Psoas muscle (tissue), 8 donors: ENCODE data around the gene ORAI3. TPM values are rescaled to one million over a fixed set of nuclear protein-coding genes. Genes with fewer than 3 reads are reported as not detected.

Source experiments
- ATAC-seq, 4 donors: fragments of 200-7000 bp; cut with Tn5 transposase; one replicate each; pipeline ENCODE4 v1.9.1; 2020; ENCODE audit warnings: moderate library complexity in 3 of 4, mild to moderate bottlenecking in 2 of 4
- DNase-seq, 2 donors: peaks; one replicate each; pipeline ENCODE4 v3.0.0-alpha.2; 2020
- H3K27ac ChIP-seq: fragments of 200-600 bp; one replicate; pipeline ENCODE4 v1.8.0; 2022
- H3K27me3 ChIP-seq, 3 donors: fragments of 200-600 bp in 1 of 3; one replicate each; pipeline versions ENCODE4 v1.6.1 to v1.8.0; 2013 to 2022; ENCODE audit warnings: low read length in 2 of 3, mild to moderate bottlenecking in 2 of 3, moderate library complexity in 1 of 3; ENCODE audit not compliant: insufficient read depth in 3 of 3
- H3K36me3 ChIP-seq, 2 donors: fragments of 200-600 bp in 1 of 2; one replicate each; pipeline versions ENCODE4 v1.6.1 to v1.8.0; 2013 to 2022; ENCODE audit warnings: low read depth in 1 of 2, mild to moderate bottlenecking in 1 of 2, moderate library complexity in 1 of 2; ENCODE audit not compliant: insufficient read depth in 1 of 2
- H3K4me1 ChIP-seq: fragments of 200-600 bp; one replicate; pipeline ENCODE4 v1.8.0; 2022
- H3K4me3 ChIP-seq: fragments of 200-600 bp; one replicate; pipeline ENCODE4 v1.8.0; 2022; ENCODE audit warnings: mild to moderate bottlenecking
- H3K9me3 ChIP-seq: fragments of 200-600 bp; one replicate; pipeline ENCODE4 v1.8.0; 2022
- CTCF ChIP-seq: fragments of 200-600 bp; IDR thresholded peaks from one replicate; pipeline ENCODE4 v1.8.0; 2022; ENCODE audit warnings: antibody characterized with exemption
- WGBS, 3 donors: extraction: QIAGEN DNeasy Blood & Tissue Kit; methylation state at CpG; one replicate each; pipeline versions ENCODE4 v1.1.6 to v1.1.7; 2013; 5-methylcytosine and 5-hydroxymethylcytosine counted together
- intact Hi-C, 2 donors: fragments of 100-400 bp; cut with DNase I; formaldehyde crosslinking; loops; one replicate each; pipeline versions ENCODE4 v1.11.0 to v1.14.2; 2022
- polyA plus RNA-seq, 3 donors: library from polyadenylated mRNA; stranded (reverse); fragments of 200-250 nt; gene quantifications; one replicate each; pipeline ENCODE4 v1.2.3, GENCODE V29; 2013
- total RNA-seq, 4 donors: library from RNA; stranded (reverse); fragmentation: NEBNext Ultra II Directional in 2 of 4; extraction: Animal tissue kit (Norgen Biotek cat#: 25700) in 2 of 4; gene quantifications; one replicate each; pipeline versions ENCODE4 v1.2.1 to v1.2.4, GENCODE V29; 2021 to 2023
- donor health status: healthy with polysubstance abuse.
- donor health status: DM: no; HTN: no; CAD: no; lungs with moderate emphysema.
- donor health status: Bipolar disorder and iron deficiency.
- donor health status: healthy.
- donor health status: DM: yes; HTN: yes; CAD: no.
- donor health status: DM: no; HTN: no; CAD: no.
- donor health status: DM: no; HTN: no; CAD: no.
- donor health status: DM: yes; HTN: yes; CAD: no.

The ORAI3 gene
- total and polyA plus RNA-seq, 7 donors: 3.5 to 6.0 (median 5.2) TPM

GRCh38 chr16:30949650-30950515 lies 1.0 kb downstream of the ORAI3 start:
- no peaks in the 10 kb centered on the region for H3K27me3 ChIP-seq
- peaks cover 19% of the 10 kb centered on the region for H3K4me1 ChIP-seq
- H3K36me3 ChIP-seq: no peaks in the 10 kb centered on the region
- no peaks in the 10 kb centered on the region for H3K9me3 ChIP-seq
- TF ChIP-seq CTCF: no peak
- WGBS, 3 donors: 8 to 14% (median 9%) methylated on average over 21 of the region's 21 CpGs
- H3K4me3 ChIP-seq: peak overlapping the region; percentile 99
- intact Hi-C loops: no loop called here
- ATAC-seq (peak; percentile 53 to 76 (median 66)), DNase-seq (peak; percentile 87 to 93)
- H3K27ac ChIP-seq: peak overlapping the region; percentile 91

DNA sequence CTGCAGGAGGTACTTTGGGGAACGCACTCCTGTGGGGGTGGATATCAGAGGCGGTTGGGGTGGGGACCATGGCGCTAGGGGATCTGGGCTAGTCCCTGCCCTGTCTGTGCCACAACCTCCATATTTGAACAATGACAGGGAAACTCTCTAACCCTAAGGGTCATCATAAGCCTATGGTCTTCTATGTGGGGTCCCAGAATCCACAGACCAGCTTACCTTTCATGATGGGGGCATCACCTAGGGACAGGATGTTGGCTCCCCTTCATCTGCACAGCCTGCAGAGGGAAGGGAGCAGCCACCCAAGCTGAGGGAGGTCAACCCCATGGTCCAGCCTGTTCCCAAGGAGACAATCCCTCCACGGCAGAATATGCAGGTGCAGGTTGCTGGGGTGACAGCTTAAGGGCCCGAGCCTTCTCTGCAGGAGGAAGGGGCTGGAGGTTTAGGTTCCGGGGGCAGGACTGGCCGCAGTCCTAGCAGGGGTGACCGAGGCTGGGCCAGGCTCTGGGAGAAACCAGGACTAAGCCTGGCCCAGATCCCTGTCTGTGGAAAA lies 1.7 kb downstream of the ORAI3 start:
- intact Hi-C loops: no loop called here
- Histone ChIP-seq H3K36me3 (no peaks in the 10 kb centered on the region), H3K27me3 (no peaks in the 10 kb centered on the region), H3K4me3 (peak overlapping the region; percentile 99), H3K27ac (peak overlapping the region; percentile 91), H3K4me1 (peaks cover 19% of the 10 kb centered on the region), H3K9me3 (no peaks in the 10 kb centered on the region)
- no peak for TF ChIP-seq CTCF
- 74 to 76% (median 74%) methylated on average over 7 to 8 of the region's 8 CpGs for WGBS, 3 donors
- ATAC-seq (no peak), DNase-seq (no peak)

GRCh38 chr16:30951193-30951592 lies 2.3 kb downstream of the ORAI3 start:
- Histone ChIP-seq H3K4me1 (peaks cover 19% of the 10 kb centered on the region), H3K27ac (peak overlapping the region; percentile 91), H3K4me3 (no peak overlapping the region), H3K27me3 (no peaks in the 10 kb centered on the region), H3K36me3 (no peaks in the 10 kb centered on the region), H3K9me3 (no peaks in the 10 kb centered on the region)
- WGBS, 3 donors: 70 to 78% (median 75%) methylated on average over 1 of the region's 1 CpG
- DNase-seq (no peak), ATAC-seq (no peak)
- intact Hi-C loops: no loop called here
- no peak for TF ChIP-seq CTCF

DNA sequence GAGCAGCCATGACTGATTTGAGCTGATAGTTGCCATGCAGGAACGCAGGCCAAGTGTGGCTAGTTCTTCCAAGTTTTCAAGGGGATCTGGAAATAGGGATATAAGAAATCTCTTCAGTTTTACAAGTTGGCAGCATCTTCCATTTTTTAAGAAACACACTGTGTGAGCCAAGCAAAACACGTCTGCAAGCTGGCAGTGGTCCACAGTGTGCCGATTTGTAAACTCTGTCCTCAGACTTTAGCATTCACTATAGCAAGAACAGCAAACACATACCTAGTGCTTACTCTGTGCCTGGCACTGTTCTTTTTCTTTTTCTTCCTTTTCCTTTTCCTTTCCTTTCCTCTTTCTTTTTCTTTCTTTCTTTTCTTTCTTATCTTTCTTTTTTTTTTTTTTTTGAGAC lies 2.9 kb downstream of the ORAI3 start:
- Histone ChIP-seq H3K9me3 (no peaks in the 10 kb centered on the region), H3K4me1 (peaks cover 23% of the 10 kb centered on the region), H3K27me3 (no peaks in the 10 kb centered on the region), H3K27ac (peak overlapping the region; percentile 91), H3K36me3 (no peaks in the 10 kb centered on the region), H3K4me3 (no peak overlapping the region)
- WGBS, 3 donors: 17 to 33% (median 26%) methylated on average over 3 of the region's 3 CpGs
- ATAC-seq (no peak), DNase-seq (peak; percentile 74 to 81)
- no peak for TF ChIP-seq CTCF
- intact Hi-C loops: no loop called here
